K562 (cell line): Measurements from ENCODE around the gene CBX1. TPM values are rescaled to one million over a fixed set of nuclear protein-coding genes. Genes with fewer than 3 reads are reported as not detected.
A peak's percentile ranks its signal among the peaks of the same experiment; 100 is the strongest.
"Not testable (repeated sequence)": the region's sequence is repeated elsewhere in the genome, so short reads cannot be mapped to it uniquely, and the experiment has no call there.

Source experiments
- ATAC-seq: fragments of 200-7000 bp; cut with Tn5 transposase; 3 replicates; pipeline ENCODE4 v1.9.1; 2020; ENCODE audit warnings: moderate library complexity
- BruUV-seq: library from RNA; stranded (reverse); fragments of 400-500 nt; replicated peaks from 2 replicates; lab custom pipeline; 2021; lab: Mats Ljungman, UMichigan
- CTCF ChIA-PET: fragments of 300-600 bp; formaldehyde crosslinking; extraction: SDS; loops from one replicate; lab custom pipeline; 2021; ENCODE audit warnings: low intra/inter-chr PET ratio; lab: Yijun Ruan, JAX
- POLR2A ChIA-PET: fragments of 300-600, 350-650 bp; sonication (Branson Sonifier 250); formaldehyde crosslinking; extraction: SDS; loops from one replicate; lab custom pipeline; 2021; ENCODE audit warnings: antibody characterized with exemption, inconsistent platforms; lab: Yijun Ruan, JAX
- DNase-seq, 4 experiments: peaks; one replicate each; pipeline versions ENCODE4 v3.0.0 to v3.0.0-alpha.2; 2011 to 2018; ENCODE audit warnings: low spot score in 3 of 4, mixed read lengths in 3 of 4; ENCODE audit errors: extremely low read depth in 1 of 4
- FAIRE-seq: peaks from 2 replicates; lab custom pipeline; 2011; peaks lifted over from hg19 to GRCh38; lab: Jason Lieb, UNC
- H2AFZ ChIP-seq: 2 replicates; pipeline ENCODE4 v1.6.0; 2011; ENCODE audit warnings: low read depth, low read length, control low read depth, inconsistent platforms
- H3K27ac ChIP-seq: fragments of 200-600 bp; 3 replicates; pipeline ENCODE4 v1.8.0; 2011; ENCODE audit warnings: low read depth, mild to moderate bottlenecking, control low read depth, inconsistent platforms, low read length, moderate library complexity, mixed read lengths; ENCODE audit errors: extremely low read depth
- H3K27me3 ChIP-seq, 2 experiments: fragments of 300-600 bp in 1 of 2; 2 replicates in 1 of 2; 3 replicates in 1 of 2; pipeline versions ENCODE4 v1.6.0 to v1.8.0; 2011; ENCODE audit warnings: inconsistent platforms in 2 of 2, low read length in 2 of 2, mild to moderate bottlenecking in 1 of 2, mixed read lengths in 1 of 2, moderate library complexity in 1 of 2; ENCODE audit not compliant: control insufficient read depth in 2 of 2, insufficient read depth in 2 of 2
- H3K36me3 ChIP-seq: fragments of 300-600 bp; 3 replicates; pipeline ENCODE4 v1.8.0; 2011; ENCODE audit warnings: mild to moderate bottlenecking, low read length, inconsistent platforms; ENCODE audit not compliant: control insufficient read depth, insufficient read depth
- H3K4me1 ChIP-seq, 2 experiments: fragments of 200-600 bp in 1 of 2; replicated peaks in 1 of 2; 2 replicates in 1 of 2; 3 replicates in 1 of 2; pipeline versions ENCODE4 v1.5.1 to v1.8.0; 2011; ENCODE audit warnings: inconsistent platforms in 2 of 2, low read length in 2 of 2, mild to moderate bottlenecking in 1 of 2, mixed read lengths in 1 of 2, moderate library complexity in 1 of 2; ENCODE audit not compliant: control insufficient read depth in 2 of 2, insufficient read depth in 2 of 2
- H3K4me2 ChIP-seq: 2 replicates; pipeline ENCODE4 v1.6.1; 2011; ENCODE audit warnings: low read length, control low read depth, inconsistent platforms, mixed read lengths; ENCODE audit not compliant: insufficient read depth
- H3K4me3 ChIP-seq: fragments of 200-600 bp; sonication (generic), shearing (Covaris generic); 2 replicates; pipeline ENCODE4 v1.5.1; 2016; ENCODE audit warnings: control low read depth, inconsistent platforms
- H3K79me2 ChIP-seq: fragments of 200-600 bp; 3 replicates; pipeline ENCODE4 v1.8.0; 2011; ENCODE audit warnings: low read length, inconsistent platforms; ENCODE audit not compliant: control insufficient read depth, insufficient read depth
- H3K9ac ChIP-seq, 2 experiments: 2 replicates each; pipeline versions ENCODE4 v1.6.0 to v1.6.1; 2011; ENCODE audit warnings: low read depth in 2 of 2, low read length in 2 of 2, control low read depth in 1 of 2, inconsistent platforms in 1 of 2, mild to moderate bottlenecking in 1 of 2, mixed read lengths in 1 of 2; ENCODE audit not compliant: insufficient read depth in 1 of 2
- H3K9me1 ChIP-seq: one replicate; pipeline ENCODE4 v1.6.0; 2011; ENCODE audit warnings: inconsistent platforms, mild to moderate bottlenecking, low read length, moderate library complexity; ENCODE audit not compliant: control insufficient read depth, insufficient read depth
- H3K9me3 ChIP-seq: replicated peaks from 2 replicates; pipeline ENCODE4 v1.5.1; 2011; ENCODE audit warnings: low read depth, low read length, inconsistent platforms; ENCODE audit not compliant: control insufficient read depth, insufficient read depth
- H4K20me1 ChIP-seq: replicated peaks from 2 replicates; pipeline ENCODE4 v1.6.1; 2011; ENCODE audit warnings: low read length, inconsistent platforms, mixed read lengths; ENCODE audit not compliant: control insufficient read depth, insufficient read depth
- CTCF ChIP-seq, 3 experiments: IDR thresholded peaks in 2 of 3; conservative IDR thresholded peaks in 1 of 3; 2 replicates each; pipeline ENCODE4 v1.5.1; 2011 to 2012; ENCODE audit warnings: low read length in 3 of 3, mild to moderate bottlenecking in 3 of 3, control low read depth in 2 of 3, improper control_type of control experiment in 1 of 3, inconsistent platforms in 1 of 3, low read depth in 1 of 3, mixed read lengths in 1 of 3, moderate library complexity in 1 of 3; ENCODE audit not compliant: insufficient read depth in 2 of 3
- RAD21 ChIP-seq, 2 experiments: fragments of 250-450 bp in 1 of 2; fragments of 450-650 bp in 1 of 2; sonication (Bioruptor Pico) in 1 of 2; formaldehyde crosslinking in 1 of 2; IDR thresholded peaks in 1 of 2; conservative IDR thresholded peaks in 1 of 2; 2 replicates each; pipeline versions ENCODE4 v1.4.0 to v1.8.0; 2020 to 2022; ENCODE audit warnings: mild to moderate bottlenecking in 2 of 2, moderate library complexity in 1 of 2
- ZBTB33 ChIP-seq: sonication (generic); formaldehyde crosslinking; IDR thresholded peaks from 2 replicates; pipeline ENCODE4 v1.8.1; 2023; ENCODE audit warnings: mild to moderate bottlenecking, missing genetic modification reagents
- WGBS: fragments of 100-300 bp; shearing (Covaris generic); methylation state at CpG from one replicate; pipeline ENCODE4 v1.1.6; 2016; ENCODE audit warnings: low coverage, mixed read lengths; ENCODE audit not compliant: insufficient coverage; ENCODE audit errors: missing lambda C conversion rate; 5-methylcytosine and 5-hydroxymethylcytosine counted together
- in situ Hi-C: fragments of 300-500 bp; cut with MboI; formaldehyde crosslinking; loops from 4 replicates; pipeline ENCODE4 v1.15.0; 2018; ENCODE audit warnings: inconsistent platforms, mixed read lengths
- intact Hi-C: fragments of 100-400 bp; cut with micrococcal nuclease; formaldehyde crosslinking; loops from 2 replicates; pipeline ENCODE4 v1.14.2; 2022
- polyA plus RNA-seq, 8 experiments: library from polyadenylated mRNA; depleted of rRNA in 4 of 8; stranded (reverse) in 5 of 8; unstranded in 3 of 8; fragments of >200 nt; fragmentation: Nextera tagmentation in 2 of 8; fragmentation: Illumina TruSeq in 1 of 8; extraction: Ambion mirVana in 2 of 8; extraction: Trizol in 1 of 8; gene quantifications; 2 replicates each; pipeline versions ENCODE4 v1.2.1 to v1.2.3, GENCODE V29; 2011 to 2014; ENCODE audit warnings: inconsistent platforms in 1 of 8, missing spikeins in 1 of 8
- total RNA-seq, 7 experiments: library from RNA; depleted of rRNA in 6 of 7; stranded (reverse); fragments of >200 nt in 6 of 7; fragmentation: Illumina TruSeq in 2 of 7; extraction: Trizol in 2 of 7; gene quantifications; 2 replicates each; pipeline versions ENCODE4 v1.2.1 to v1.2.3, GENCODE V29; 2011 to 2021; ENCODE audit warnings: low replicate concordance in 1 of 7

CBX1 gene
- total and polyA plus RNA-seq, 9 of the 15 experiments (the other 6 are each of a cell fraction or from before 2014, with no cell fraction given) = 10.6 to 95.7 (median 52.7) TPM

DNA sequence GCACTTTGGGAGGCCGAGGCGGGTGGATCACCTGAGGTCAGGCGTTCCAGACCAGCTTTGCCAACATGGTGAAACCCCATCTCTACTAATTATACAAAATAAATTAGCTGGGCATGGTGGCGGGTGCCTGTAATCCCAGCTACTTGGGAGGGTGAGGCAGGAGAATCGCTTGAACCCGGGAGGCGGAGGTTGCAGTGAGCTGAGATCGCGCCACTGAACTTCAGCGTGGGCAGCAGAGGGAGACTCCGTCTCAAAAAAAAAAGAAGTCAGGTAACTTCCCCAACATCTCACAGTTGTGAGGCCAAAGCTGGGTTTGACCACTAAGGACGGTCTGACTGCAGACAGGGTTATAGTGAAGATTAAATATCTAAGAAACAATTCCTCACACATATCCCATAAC, 66.5 kb downstream of the CBX1 start:
- H3K9me3 ChIP-seq, BruUV-seq, H3K36me3 ChIP-seq, H3K9me1 ChIP-seq, H3K27ac ChIP-seq, H3K27me3 ChIP-seq, H2AFZ ChIP-seq, H3K4me2 ChIP-seq, intact Hi-C loops, ATAC-seq, H4K20me1 ChIP-seq, H3K4me3 ChIP-seq, H3K9ac ChIP-seq, FAIRE-seq, H3K79me2 ChIP-seq, DNase-seq: not testable (repeated sequence)
- in situ Hi-C loops = loop anchor here (10.0 kb wide), 1 partner anchor 590 kb away; the partner anchor contains the start of gene HOXB9
- peaks cover 10 to 11% of the 10 kb centered on the region in 2 experiments; a peak in 4 of 5 replicates for H3K4me1 ChIP-seq
- POLR2A ChIA-PET = interaction anchor here (0.5 to 4.7 kb wide), 2 partner anchors 12 to 1093 kb away, joined by 3 to 53 read pairs; partner anchors contain the start of gene NFE2L1
- CTCF ChIA-PET = interaction anchor here (1.0 kb wide), 1 partner anchor 40 kb away, joined by 3 read pairs; no protein-coding TSS in a partner anchor
- 57% methylated on average over 12 of the region's 12 CpGs for WGBS
- TF ChIP-seq ZBTB33 = peak; percentile 85
- peak in 1 of 3 experiments; percentile 33; a peak in 2 of 6 replicates for TF ChIP-seq CTCF (IDR thresholded peaks at IDR 0.05 in 2 of 3, conservative IDR thresholded peaks at IDR 0.05 in 1 of 3; ENCODE audit: insufficient read depth in 2 of 3, low read depth in 1 of 3, low read length in 3 of 3)
- TF ChIP-seq RAD21 (CRISPR knock-in tag; conservative IDR thresholded peaks at IDR 0.05 in 1 of 2, IDR thresholded peaks at IDR 0.05 in 1 of 2) = peak in 1 of 2 experiments; percentile 10; a peak in 1 of 4 replicates
